ENCODE measurements around the gene DAPK3.
"Not testable (repeated sequence)": the region's sequence is repeated elsewhere in the genome, so short reads cannot be mapped to it uniquely, and the experiment has no call there.

Gene DAPK3

GRCh38 chr19:3954107-3954506 lies 16.8 kb downstream of the DAPK3 start:
- H3K27ac Mint-ChIP-seq, result no peak overlapping the region
- H3K4me3 Mint-ChIP-seq, result no peak overlapping the region
- H3K27me3 Mint-ChIP-seq, result no peaks in the 10 kb centered on the region
- no peak for DNase-seq
- no peak for ATAC-seq
- peaks cover 28% of the 10 kb centered on the region for H3K4me1 Mint-ChIP-seq
- no peaks in the 10 kb centered on the region for H3K9me3 Mint-ChIP-seq

DNA sequence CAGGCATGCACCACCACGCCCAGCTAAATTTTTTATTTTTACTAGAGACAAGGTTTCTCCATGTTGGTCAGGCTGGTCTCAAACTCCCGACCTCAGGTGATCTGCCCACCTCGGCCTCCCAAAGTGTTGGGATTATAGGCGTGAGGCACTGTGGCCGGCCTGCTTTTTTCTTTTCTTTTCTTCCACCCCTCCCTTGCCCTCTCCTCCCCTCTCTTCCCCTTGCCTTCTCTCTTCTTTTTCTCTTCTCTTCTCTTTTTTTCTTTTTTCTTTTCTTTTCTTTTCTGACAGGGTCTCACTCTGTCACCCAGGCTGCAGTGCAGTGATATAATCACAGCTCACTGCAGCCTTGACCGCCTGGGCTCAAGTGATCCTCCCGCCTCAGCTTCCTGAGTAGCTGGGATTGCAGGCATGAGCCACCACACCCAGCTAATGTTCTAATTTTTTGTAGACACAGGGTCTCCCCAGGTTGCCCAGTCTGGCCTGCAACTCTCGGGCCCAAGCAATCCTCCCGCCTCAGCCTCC lies 18.1 kb downstream of the DAPK3 start:
- Mint-ChIP-seq H3K4me3 (peak overlapping the region in 1 of 2 donors; percentile 29), H3K27ac (peak overlapping the region; percentile 90 to 93), H3K4me1 (peaks cover 28% of the 10 kb centered on the region)
- H3K27me3 Mint-ChIP-seq, ATAC-seq, DNase-seq, H3K9me3 Mint-ChIP-seq: not testable (repeated sequence)

GRCh38 chr19:3950871-3951861 lies 19.7 kb downstream of the DAPK3 start:
- DNase-seq (peak; percentile 33 to 52), ATAC-seq (peak; percentile 81)
- peak overlapping the region; percentile 82 to 93 for H3K27ac Mint-ChIP-seq
- no peaks in the 10 kb centered on the region for H3K27me3 Mint-ChIP-seq
- H3K9me3 Mint-ChIP-seq, result no peaks in the 10 kb centered on the region
- peaks cover 28% of the 10 kb centered on the region for H3K4me1 Mint-ChIP-seq
- H3K4me3 Mint-ChIP-seq, result peak overlapping the region; percentile 73 to 91

DNA sequence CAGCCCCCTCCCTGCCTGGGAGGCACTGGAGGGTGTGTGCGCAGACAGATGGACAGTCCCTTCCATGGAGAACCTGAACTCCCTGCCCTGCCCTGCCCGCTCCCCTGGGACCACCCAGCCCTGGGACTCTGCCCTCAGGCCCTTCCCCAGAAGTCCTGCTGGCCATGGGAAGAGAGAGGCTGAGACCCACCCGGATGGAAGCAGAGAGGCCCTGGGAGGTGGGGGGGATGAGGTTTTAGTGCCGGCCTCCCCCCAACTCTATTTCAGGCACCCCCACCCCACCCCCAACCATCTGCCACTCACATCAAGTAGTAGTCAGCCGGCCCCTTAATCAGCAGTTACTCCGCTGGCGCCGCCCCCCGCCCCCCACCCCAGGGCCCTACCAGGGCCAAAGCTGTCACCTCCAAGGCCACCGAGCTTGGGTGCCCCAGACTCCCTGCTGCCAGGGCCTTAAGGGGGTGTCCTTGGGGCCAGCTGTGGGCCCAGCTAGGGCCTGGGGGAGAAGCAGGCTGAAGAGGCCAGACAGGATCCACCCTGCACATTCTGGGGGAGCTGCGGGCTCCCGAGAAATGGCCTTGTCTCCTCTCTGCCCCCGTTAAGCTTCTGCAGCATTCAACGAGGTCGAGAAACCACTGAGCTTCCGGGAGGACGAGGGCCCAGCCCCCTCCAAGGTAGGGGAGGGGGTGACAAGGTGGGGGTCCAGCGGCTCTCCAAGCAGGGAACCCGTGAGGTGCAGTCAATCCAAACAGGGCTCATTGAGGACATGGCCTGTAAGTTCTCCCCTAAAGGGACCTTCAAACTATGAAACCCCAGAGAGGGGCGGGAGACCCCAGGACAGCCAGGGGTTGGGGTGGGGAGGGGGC lies 20.7 kb downstream of the DAPK3 start:
- Mint-ChIP-seq H3K4me1 (peaks cover 28% of the 10 kb centered on the region), H3K27me3 (no peaks in the 10 kb centered on the region), H3K27ac (peak overlapping the region in 1 of 2 donors; percentile 81), H3K4me3 (peak overlapping the region; percentile 62 to 91), H3K9me3 (no peaks in the 10 kb centered on the region)
- ATAC-seq, result peak; percentile 17
- no peak for DNase-seq

DNA sequence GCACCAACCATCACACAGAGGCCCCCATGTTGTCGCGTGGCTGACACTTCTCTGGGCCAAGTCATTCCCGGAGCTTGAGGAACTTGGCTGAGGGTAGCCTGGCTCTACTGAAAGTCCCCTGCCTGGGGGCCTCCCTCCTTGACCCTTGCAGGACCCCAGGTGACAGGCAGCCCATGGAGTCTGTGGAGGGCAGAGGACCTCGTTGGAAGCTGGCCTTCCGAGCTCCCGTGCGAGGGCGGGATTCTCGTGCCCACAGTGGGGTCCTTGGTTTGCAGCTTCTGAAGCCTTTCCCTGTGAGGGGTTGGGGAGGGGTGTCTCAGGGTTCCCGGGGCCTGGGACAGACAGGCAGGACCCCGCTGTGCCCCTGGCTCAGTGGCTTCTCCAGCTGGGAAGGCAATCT lies 21.6 kb downstream of the DAPK3 start:
- ATAC-seq, result no peak
- Mint-ChIP-seq H3K27me3 (no peaks in the 10 kb centered on the region), H3K4me3 (no peak overlapping the region), H3K9me3 (no peaks in the 10 kb centered on the region), H3K4me1 (peaks cover 28% of the 10 kb centered on the region), H3K27ac (no peak overlapping the region)
- DNase-seq, result no peak

GRCh38 chr19:3947316-3947933 lies 23.5 kb downstream of the DAPK3 start:
- not testable (repeated sequence) for DNase-seq, H3K27me3 Mint-ChIP-seq, H3K4me3 Mint-ChIP-seq, H3K27ac Mint-ChIP-seq, H3K9me3 Mint-ChIP-seq, ATAC-seq
- peaks cover 20% of the 10 kb centered on the region for H3K4me1 Mint-ChIP-seq

DNA sequence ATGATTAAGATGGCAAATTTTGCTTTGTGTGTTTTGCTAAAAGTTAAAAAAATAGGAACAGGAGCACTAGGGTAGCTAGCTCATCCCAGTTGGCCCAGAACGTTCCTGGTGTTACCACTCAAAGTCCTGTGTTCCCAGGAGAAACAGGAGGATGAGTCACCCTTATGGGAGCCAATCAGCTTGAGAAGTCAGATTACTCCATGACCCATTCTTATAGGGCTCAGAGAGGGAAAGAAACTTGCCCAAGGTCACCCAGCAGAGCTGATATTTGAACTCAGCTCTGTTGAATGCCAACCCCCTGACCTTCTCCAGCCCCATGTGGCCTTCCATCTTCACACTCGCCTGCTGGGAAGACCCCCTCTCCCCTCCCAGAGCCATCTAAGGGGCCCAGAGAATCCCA lies 25.1 kb downstream of the DAPK3 start:
- no peak overlapping the region for H3K4me3 Mint-ChIP-seq

DNA sequence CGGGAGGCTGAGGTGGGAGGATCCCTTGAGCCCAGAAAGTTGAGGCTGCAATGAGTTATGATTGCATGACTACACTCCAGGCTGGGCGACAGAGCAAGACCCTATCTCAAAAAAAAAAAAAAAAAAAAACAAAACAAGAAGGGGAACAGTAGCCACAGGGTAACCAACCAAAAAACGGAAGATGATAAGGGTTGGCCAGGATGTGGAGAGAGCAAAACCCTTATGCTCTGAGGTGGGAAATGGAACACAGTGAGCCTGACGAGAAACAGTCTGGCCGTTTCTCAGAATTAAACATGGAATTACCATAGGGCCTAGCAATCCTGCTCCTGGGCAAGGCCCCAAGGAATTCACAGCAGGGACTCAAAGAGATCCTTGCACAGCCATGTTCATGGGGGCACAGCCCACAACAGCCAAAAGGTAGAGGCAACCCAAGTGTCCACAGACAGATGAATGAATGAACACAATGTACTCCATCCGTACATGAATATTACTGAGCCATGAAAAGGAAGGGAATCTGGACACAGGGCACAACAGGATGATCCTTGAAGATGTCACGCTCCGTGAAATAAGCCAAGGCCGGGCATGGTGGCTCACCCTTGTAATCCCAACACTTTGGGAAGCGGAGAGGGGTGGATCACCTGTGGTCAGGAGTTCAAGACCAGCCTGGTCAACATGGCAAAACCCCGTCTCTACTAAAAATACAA lies 26.7 kb downstream of the DAPK3 start:
- H3K9me3 Mint-ChIP-seq, result no peaks in the 10 kb centered on the region
- DNase-seq, result no peak
- no peaks in the 10 kb centered on the region for H3K27me3 Mint-ChIP-seq
- no peak for ATAC-seq
- no peak overlapping the region for H3K4me3 Mint-ChIP-seq
- no peaks in the 10 kb centered on the region for H3K4me1 Mint-ChIP-seq
- no peak overlapping the region for H3K27ac Mint-ChIP-seq

More for the DNA sequence above, 25.1 kb downstream of the DAPK3 start:
- Mint-ChIP-seq H3K27ac (no peak overlapping the region), H3K27me3 (no peaks in the 10 kb centered on the region), H3K4me1 (peaks cover 6% of the 10 kb centered on the region), H3K9me3 (no peaks in the 10 kb centered on the region)
- DNase-seq (no peak), ATAC-seq (no peak)

- no peak for DNase-seq
- no peak overlapping the region for H3K4me3 Mint-ChIP-seq
- no peak overlapping the region for H3K27ac Mint-ChIP-seq
- H3K27me3 Mint-ChIP-seq, result no peaks in the 10 kb centered on the region
- no peaks in the 10 kb centered on the region for H3K9me3 Mint-ChIP-seq
- H3K4me1 Mint-ChIP-seq, result no peaks in the 10 kb centered on the region
- no peak for ATAC-seq
Observed at GRCh38 chr19:3942790-3943409, 28.0 kb downstream of the DAPK3 start.

DNA sequence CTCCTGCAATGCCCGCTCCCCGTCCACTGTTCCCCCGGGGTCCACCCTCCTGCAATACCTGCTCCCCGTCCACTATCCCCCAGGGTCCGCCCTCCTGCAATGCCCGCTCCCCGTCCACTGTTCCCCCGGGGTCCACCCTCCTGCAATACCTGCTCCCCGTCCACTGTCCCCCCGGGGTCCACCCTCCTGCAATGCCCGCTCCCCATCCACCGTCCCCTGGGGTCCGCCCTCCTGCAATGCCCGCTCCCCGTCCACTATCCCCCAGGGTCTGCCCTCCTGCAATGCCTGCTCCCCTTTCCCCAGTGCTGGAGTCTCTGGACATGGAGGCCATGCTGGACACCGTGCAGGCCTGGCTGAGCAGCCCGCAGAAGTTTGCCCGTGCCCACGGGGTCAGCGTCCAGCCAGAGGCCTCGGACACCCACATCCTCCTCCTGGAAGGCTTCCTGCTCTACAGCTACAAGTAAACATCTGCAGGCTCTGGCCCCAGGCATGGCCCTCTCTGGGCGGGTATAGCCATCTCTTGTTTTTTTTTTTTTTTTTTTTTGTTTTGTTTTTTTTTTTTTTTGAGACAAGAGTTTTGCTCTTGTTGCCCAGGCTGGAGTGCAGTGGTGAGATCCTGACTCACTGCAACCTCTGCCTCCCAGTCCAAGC lies 32.5 kb downstream of the DAPK3 start:
- H3K27me3 Mint-ChIP-seq, result peaks cover 11% of the 10 kb centered on the region
- H3K27ac Mint-ChIP-seq, DNase-seq, H3K4me1 Mint-ChIP-seq, H3K4me3 Mint-ChIP-seq, ATAC-seq, H3K9me3 Mint-ChIP-seq: not testable (repeated sequence)

- H3K27ac Mint-ChIP-seq, result no peak overlapping the region
- H3K4me3 Mint-ChIP-seq, result no peak overlapping the region
- H3K27me3 Mint-ChIP-seq, result peaks cover 25% of the 10 kb centered on the region
- no peaks in the 10 kb centered on the region for H3K9me3 Mint-ChIP-seq
- H3K4me1 Mint-ChIP-seq, result no peaks in the 10 kb centered on the region
- ATAC-seq (no peak), DNase-seq (no peak)
Observed at GRCh38 chr19:3936506-3937442, 34.1 kb downstream of the DAPK3 start.

DNA sequence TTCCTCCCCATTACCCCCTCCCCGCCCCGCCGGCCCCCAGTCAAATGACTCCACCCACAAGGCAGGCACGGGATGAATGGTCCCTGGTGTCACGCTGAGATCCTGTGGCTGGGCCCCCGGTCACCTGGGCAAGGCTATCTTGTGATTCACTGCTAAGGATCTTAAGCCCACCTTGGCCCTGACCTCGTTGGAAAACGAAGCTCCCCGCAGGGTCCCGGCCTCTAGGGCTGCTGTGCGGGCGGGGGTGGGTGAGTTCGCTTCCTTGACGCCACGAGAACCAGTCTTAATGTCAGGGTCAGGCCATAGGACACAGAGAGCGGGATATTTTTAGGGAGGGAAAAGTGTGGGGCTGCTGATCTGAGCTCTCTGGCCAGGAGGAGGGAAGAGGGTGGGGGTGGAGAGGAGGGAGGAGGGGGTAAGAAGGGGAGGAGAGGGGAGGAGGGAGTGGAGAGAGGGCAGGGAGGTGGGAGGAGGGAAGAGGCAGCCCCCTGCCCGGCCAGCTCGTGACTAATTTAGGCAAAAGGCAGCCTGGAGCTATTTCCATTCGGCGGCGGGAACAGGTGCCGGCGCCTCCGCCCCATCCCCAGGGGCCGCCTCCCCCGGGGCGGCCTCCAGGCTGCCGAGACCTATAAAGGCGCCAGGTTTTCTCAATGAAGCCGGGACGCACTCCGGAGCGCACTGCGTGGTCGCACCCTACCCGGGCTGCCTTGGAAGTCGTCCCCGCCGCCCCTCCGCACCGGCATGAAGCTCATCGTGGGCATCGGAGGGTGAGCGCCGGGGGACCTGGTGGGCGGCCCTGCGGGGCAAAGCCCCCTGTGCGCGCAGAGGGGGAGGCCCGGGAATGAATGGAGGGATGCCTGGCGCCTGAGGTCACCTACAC lies 37.7 kb downstream of the DAPK3 start, which contains the start of gene NMRK2:
TSS of gene NMRK2 (plus strand) at position 139 of the 880 bp plus-strand sequence. CDS start at position 742, 603 bp downstream.
- peak within 1 kb of the TSS in 1 of 2 donors; percentile 44 for H3K4me3 Mint-ChIP-seq
- no peaks in the 10 kb centered on the region for H3K9me3 Mint-ChIP-seq
- peak within 1 kb of the TSS; percentile 50 to 57 for H3K27ac Mint-ChIP-seq
- no peaks in the 10 kb centered on the region for H3K4me1 Mint-ChIP-seq
- peaks cover 34% of the 10 kb centered on the region for H3K27me3 Mint-ChIP-seq
- ATAC-seq (no peak), DNase-seq (no peak)

Measured in stimulated activated naive CD8-positive, alpha-beta T cell treated with anti-CD3 and anti-CD28 coated beads, Interleukin-15, amount 100 ng/mL, for 72 hours (primary cell).